Nephron progenitor cell (in vitro differentiated cells): ENCODE measurements around the gene HEATR1.

Source experiments
- DNase-seq: peaks from one replicate; pipeline ENCODE4 v3.0.0; 2021
- H3K27ac Mint-ChIP-seq: 2 replicates; pipeline ENCODE4 v1.8.0; 2021; ENCODE audit warnings: mild to moderate bottlenecking, moderate library complexity, mixed read lengths
- H3K27me3 Mint-ChIP-seq: 2 replicates; pipeline ENCODE4 v1.8.0; 2021; ENCODE audit warnings: mild to moderate bottlenecking, low read depth, mixed read lengths; ENCODE audit not compliant: poor library complexity
- H3K36me3 Mint-ChIP-seq: 2 replicates; pipeline ENCODE4 v1.8.0; 2021; ENCODE audit warnings: low read depth, mixed read lengths
- H3K4me1 Mint-ChIP-seq: 2 replicates; pipeline ENCODE4 v1.8.0; 2021; ENCODE audit warnings: mixed read lengths
- H3K4me3 Mint-ChIP-seq: 2 replicates; pipeline ENCODE4 v1.8.0; 2021; ENCODE audit warnings: mild to moderate bottlenecking, moderate library complexity, mixed read lengths
- H3K9me3 Mint-ChIP-seq: 2 replicates; pipeline ENCODE4 v1.8.0; 2021; ENCODE audit warnings: mild to moderate bottlenecking, moderate library complexity, mixed read lengths
- TF ChIP-seq, protein P1 (sequence below): fragments of 200-600 bp; sonication (generic); IDR thresholded peaks from 2 replicates; pipeline ENCODE4 v1.5.0; 2021; ENCODE audit warnings: antibody characterized with exemption

HEATR1 gene

DNA sequence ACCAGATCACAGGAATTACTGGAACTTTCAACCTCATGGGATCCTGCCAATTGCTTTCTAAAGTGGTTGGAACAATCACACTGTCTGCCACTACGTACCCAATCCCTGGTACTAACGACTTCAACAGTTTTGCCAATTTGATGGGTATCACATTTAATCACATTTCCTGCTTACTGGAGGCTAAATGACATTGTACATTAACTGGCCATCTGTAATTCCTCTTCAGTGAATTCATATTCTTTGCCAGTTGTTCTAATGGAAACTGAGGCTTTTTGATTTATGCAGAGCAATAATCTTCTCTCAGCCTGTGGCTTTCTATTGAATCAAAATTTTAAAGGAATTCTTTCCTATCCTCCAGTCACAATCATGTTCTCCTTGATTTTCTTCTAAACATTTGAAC, 42.3 kb downstream of the HEATR1 start:
- no peak overlapping the region for H3K4me3 Mint-ChIP-seq
- DNase-seq, result no peak
- peaks cover 73% of the 10 kb centered on the region for H3K36me3 Mint-ChIP-seq
- H3K4me1 Mint-ChIP-seq, result no peaks in the 10 kb centered on the region
- no peaks in the 10 kb centered on the region for H3K27me3 Mint-ChIP-seq
- H3K27ac Mint-ChIP-seq, result no peak overlapping the region
- no peaks in the 10 kb centered on the region for H3K9me3 Mint-ChIP-seq
- TF ChIP-seq, protein P1, sequence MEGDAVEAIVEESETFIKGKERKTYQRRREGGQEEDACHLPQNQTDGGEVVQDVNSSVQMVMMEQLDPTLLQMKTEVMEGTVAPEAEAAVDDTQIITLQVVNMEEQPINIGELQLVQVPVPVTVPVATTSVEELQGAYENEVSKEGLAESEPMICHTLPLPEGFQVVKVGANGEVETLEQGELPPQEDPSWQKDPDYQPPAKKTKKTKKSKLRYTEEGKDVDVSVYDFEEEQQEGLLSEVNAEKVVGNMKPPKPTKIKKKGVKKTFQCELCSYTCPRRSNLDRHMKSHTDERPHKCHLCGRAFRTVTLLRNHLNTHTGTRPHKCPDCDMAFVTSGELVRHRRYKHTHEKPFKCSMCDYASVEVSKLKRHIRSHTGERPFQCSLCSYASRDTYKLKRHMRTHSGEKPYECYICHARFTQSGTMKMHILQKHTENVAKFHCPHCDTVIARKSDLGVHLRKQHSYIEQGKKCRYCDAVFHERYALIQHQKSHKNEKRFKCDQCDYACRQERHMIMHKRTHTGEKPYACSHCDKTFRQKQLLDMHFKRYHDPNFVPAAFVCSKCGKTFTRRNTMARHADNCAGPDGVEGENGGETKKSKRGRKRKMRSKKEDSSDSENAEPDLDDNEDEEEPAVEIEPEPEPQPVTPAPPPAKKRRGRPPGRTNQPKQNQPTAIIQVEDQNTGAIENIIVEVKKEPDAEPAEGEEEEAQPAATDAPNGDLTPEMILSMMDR, result no peak

DNA sequence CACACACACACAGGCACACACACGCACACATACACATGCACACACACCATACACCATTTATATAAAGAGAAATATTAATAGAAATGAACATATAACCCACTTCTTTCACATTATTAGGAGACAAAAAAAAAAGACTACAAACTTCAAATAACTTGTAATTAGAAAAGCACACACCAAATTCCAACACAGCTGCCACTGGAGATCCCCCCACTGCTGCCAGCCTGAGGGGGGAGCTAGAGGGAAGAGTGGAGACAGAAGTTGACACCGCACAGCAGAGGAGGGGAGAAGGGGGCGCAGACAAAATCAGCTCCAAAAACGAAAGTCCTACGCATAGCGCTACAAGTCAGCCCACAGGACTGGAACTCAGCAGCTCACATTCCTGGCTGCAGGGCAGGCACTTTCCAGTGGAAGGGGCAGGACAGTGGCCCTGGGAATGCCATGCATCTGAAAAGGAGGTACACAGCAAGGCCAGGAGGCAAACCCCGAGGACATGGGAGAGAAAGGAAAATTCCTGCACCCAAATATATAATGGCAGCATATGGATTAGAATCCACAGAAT, 44.0 kb downstream of the HEATR1 start:
- Mint-ChIP-seq H3K4me3 (no peak overlapping the region), H3K27me3 (no peaks in the 10 kb centered on the region), H3K27ac (no peak overlapping the region), H3K4me1 (no peaks in the 10 kb centered on the region), H3K9me3 (no peaks in the 10 kb centered on the region), H3K36me3 (peaks cover 73% of the 10 kb centered on the region)
- TF ChIP-seq, protein P1, result no peak
- DNase-seq, result no peak

DNA sequence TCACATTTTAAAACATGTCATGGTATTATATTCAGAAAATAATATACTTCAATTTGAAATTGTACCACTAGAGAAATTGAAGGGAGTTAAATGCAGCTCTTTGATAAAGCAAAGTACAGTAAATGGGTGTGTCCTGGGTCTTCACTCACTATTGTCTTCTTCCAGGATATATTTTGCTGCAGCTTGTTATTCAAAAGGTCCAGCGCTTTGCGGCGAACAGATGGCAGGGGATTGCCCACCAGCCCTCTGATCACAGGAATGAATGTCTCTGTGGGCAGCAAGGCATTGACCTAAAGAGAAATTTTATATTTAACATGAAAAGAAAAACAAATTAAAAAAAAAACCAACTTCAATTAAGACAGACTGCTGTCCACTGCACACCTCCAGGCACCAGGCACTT, 45.5 kb downstream of the HEATR1 start:
- no peaks in the 10 kb centered on the region for H3K4me1 Mint-ChIP-seq
- TF ChIP-seq, protein P1, result no peak
- no peaks in the 10 kb centered on the region for H3K27me3 Mint-ChIP-seq
- peaks cover 71% of the 10 kb centered on the region for H3K36me3 Mint-ChIP-seq
- H3K27ac Mint-ChIP-seq, result no peak overlapping the region
- no peak overlapping the region for H3K4me3 Mint-ChIP-seq
- no peak for DNase-seq
- no peaks in the 10 kb centered on the region for H3K9me3 Mint-ChIP-seq

DNA sequence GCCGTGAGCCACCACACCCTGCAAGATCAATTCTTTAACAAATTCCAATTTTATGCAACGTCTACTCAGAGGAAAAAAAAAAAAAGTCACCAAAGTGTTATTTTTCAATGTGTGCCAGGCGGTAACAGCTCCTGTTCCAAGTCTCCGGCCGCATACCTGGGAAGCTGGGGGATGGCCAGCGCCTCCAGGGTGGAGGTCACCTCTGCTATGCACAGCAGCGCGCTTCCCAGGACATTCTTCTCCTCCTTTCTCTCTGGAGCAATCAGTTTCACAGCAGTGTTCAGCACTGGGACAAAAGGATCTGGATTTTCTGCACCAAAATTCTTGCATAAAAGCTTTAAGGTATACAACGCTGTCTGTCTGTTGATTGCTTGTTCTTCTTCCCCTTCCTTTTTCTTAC, 46.2 kb downstream of the HEATR1 start:
- Mint-ChIP-seq H3K4me1 (no peaks in the 10 kb centered on the region), H3K27me3 (no peaks in the 10 kb centered on the region), H3K9me3 (no peaks in the 10 kb centered on the region), H3K27ac (no peak overlapping the region), H3K4me3 (no peak overlapping the region), H3K36me3 (peaks cover 69% of the 10 kb centered on the region)
- TF ChIP-seq, protein P1, result no peak
- DNase-seq, result no peak

DNA sequence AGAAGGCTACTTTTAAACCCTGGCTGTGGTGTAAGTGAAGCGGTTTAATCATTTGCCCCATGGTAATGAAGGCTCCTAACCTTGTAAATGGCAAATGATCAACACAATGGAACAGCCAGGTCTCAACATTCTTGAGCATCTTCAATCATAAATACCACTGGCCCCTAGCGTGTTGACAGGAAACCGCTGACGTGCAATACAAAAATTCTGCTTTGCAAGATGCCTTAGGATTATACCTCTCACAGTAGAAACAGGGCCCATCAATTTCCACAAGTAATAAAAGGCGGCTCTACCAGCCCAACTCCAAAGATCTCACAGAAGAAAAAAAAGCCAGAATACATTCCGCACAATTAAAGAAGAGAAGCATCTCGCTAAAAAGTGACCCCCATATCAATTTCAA, 47.7 kb downstream of the HEATR1 start:
- Mint-ChIP-seq H3K4me1 (no peaks in the 10 kb centered on the region), H3K4me3 (no peak overlapping the region), H3K9me3 (no peaks in the 10 kb centered on the region), H3K27me3 (no peaks in the 10 kb centered on the region), H3K36me3 (peaks cover 69% of the 10 kb centered on the region), H3K27ac (no peak overlapping the region)
- TF ChIP-seq, protein P1, result no peak
- no peak for DNase-seq

DNA sequence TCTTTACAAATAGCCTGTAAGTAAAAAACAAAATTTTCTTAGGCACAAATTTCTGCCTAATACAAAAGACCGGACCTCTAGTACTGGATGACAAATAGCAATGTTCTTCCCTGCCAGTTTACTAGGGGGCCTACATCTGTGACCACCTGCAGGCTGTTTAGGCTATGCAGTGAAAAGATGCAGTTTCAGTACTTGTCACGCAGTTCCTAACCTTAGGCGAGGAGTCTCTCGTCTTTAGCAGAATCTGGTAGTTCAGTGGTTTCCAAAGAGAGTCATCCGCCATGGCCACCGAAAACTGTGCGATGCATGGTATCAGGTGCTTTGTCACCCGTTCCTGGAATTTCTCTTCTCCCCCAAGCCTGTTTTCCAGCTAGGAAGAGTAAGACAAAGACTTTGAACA, 50.9 kb downstream of the HEATR1 start:
- no peaks in the 10 kb centered on the region for H3K4me1 Mint-ChIP-seq
- H3K27ac Mint-ChIP-seq, result no peak overlapping the region
- no peaks in the 10 kb centered on the region for H3K27me3 Mint-ChIP-seq
- TF ChIP-seq, protein P1, result no peak
- H3K36me3 Mint-ChIP-seq, result peaks cover 83% of the 10 kb centered on the region
- H3K4me3 Mint-ChIP-seq, result no peak overlapping the region
- DNase-seq, result no peak
- H3K9me3 Mint-ChIP-seq, result no peaks in the 10 kb centered on the region
